ENCODE results near the gene VAV2.

Gene VAV2

DNA sequence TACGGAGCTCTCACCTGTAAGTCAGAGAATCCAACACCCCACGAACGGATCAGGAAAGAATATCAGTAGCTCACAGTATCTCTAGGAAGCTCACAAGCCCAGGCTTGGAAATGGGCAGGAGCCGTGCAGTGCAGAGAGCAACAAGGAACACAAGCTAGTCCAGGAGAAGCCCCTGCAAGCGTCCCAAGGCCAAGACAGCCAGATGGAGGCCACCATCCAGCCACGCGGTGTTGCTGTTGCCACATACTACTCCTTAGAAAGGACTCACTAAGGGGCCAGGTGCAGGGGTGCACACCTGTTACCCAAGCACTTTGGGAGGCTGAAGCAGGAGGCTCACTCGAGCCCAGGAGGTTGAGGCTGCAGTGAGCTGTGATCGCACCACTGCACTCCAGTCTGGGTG, 15.4 kb upstream of the VAV2 start:
- no peak overlapping the region for H3K27ac ChIP-seq
- TF ChIP-seq CTCF (IDR thresholded peaks at IDR 0.05): no peak
- no peak for TF ChIP-seq ZFX (IDR thresholded peaks at IDR 0.05; ENCODE audit: borderline replicate concordance)

DNA sequence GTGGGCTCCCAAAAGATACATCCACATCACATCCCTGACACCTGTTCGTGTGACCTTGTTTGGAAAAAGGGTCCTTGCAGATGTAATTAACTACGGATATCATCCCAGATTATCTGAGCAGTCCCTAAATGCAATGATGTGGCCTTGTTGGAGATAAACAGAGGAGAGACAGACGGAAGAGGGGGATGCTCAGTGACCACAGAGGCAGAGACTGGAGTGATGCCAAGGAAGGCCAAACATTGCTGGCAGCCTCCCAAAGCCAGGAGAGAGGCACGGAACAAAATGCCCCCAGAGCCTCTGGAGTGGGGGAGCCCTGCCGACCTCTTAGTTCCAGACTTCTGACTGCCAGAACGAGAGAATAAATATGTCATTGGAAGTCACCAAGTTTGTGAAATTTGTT, 15.0 kb upstream of the VAV2 start:
- H3K27ac ChIP-seq: no peak overlapping the region
- no peak for TF ChIP-seq ZFX (IDR thresholded peaks at IDR 0.05; ENCODE audit: borderline replicate concordance)
- TF ChIP-seq CTCF (IDR thresholded peaks at IDR 0.05): no peak

- TF ChIP-seq CTCF (IDR thresholded peaks at IDR 0.05): no peak
- TF ChIP-seq ZFX (IDR thresholded peaks at IDR 0.05; ENCODE audit: borderline replicate concordance): no peak
- H3K27ac ChIP-seq: no peak overlapping the region
These were observed 13.3 kb upstream of the VAV2 start for GRCh38 chr9:134005381-134005780.

DNA sequence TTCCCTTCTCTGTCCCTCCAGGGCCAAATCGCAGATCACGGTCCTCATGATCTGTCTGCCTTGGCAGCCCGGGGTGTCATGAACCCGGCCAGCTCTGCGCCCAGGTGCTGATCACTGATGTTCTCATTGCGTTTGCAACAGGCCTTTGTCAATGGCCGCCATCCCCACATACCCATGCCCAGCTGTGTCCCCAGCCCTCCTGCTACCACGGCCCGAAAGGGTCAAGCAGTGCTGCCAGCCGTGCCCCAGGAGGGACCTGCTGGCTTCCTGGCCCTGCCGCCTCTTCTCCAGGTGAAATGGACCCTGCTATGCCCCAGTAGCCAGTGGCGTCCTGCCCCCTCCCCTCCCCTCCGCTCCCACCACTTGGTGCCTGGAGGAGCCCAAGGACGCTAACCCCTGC, 12.8 kb upstream of the VAV2 start:
- no peak for TF ChIP-seq CTCF (IDR thresholded peaks at IDR 0.05)
- no peak for TF ChIP-seq ZFX (IDR thresholded peaks at IDR 0.05; ENCODE audit: borderline replicate concordance)
- no peak overlapping the region for H3K27ac ChIP-seq

DNA sequence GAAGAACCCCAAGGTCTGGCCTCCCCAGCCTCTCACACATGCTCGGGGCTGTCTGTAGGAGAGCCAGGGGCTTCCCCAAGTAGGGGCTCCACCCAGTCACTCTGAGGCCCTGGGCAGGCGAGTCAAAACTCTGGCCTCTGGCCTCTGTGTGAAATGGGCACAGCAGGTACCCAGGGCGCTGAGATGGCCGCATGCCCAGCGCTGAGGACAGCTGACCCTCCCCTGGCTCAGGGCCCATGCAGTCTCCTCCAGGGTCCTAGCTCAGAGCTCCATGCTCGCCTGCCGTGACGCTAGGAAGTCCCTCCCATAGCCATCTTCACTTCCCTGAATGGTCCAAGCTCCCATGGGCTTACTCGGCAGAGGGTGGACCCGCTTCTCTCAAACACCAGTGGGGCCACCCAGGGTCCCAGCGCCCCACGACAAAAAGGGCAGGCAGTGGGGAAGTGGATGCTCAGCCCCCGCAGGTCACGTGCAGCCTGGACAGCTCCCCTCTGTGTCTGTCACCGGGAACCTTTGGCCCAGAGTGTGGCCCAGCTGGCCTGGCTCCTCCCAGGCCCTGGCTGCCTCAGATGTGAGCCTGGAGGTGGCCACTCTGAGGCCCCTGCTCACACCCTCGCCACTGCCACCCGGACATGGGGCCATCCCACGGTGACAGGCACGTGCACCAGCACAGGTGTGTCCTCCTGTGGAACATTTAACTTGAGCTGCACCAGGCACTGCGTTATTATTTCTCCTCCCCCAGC, 12.2 kb upstream of the VAV2 start:
- TF ChIP-seq ZFX (IDR thresholded peaks at IDR 0.05; ENCODE audit: borderline replicate concordance): no peak
- no peak overlapping the region for H3K27ac ChIP-seq

GRCh38 chr9:134003237-134003636, 11.1 kb upstream of the VAV2 start:
- TF ChIP-seq CTCF (IDR thresholded peaks at IDR 0.05) (no peak), ZFX (IDR thresholded peaks at IDR 0.05; ENCODE audit: borderline replicate concordance) (no peak)
- no peak overlapping the region for H3K27ac ChIP-seq

GRCh38 chr9:134002796-134003195, 10.7 kb upstream of the VAV2 start:
- H3K27ac ChIP-seq: no peak overlapping the region
- TF ChIP-seq ZFX (IDR thresholded peaks at IDR 0.05; ENCODE audit: borderline replicate concordance) (no peak), CTCF (IDR thresholded peaks at IDR 0.05) (no peak)

DNA sequence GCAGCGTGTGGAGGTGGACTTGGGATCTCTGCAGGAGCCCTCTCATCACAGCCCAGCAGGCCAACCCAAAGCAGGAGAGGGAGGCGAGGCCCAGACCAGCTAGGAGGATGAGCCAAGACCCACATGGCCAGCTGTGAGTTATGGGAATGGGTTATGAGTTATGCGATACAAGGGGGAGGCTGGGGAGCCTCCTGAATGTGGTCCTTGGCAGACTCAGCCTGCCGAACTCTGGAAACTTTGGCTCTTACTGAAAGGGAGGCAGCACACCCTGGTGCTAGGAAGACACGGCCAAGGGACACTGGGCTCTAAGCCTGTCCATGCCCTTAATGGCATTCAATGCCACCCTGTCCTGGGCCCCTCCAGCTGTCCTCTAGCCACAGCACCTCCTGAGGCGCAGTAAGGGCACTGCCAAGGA, 7.7 kb upstream of the VAV2 start:
- no peak overlapping the region for H3K27ac ChIP-seq
- no peak for TF ChIP-seq ZFX (IDR thresholded peaks at IDR 0.05; ENCODE audit: borderline replicate concordance)
- TF ChIP-seq CTCF (IDR thresholded peaks at IDR 0.05): no peak
